ENCODE results near the gene ABTB2.

Gene ABTB2

GRCh38 chr11:34185926-34186841, 171.6 kb downstream of the ABTB2 start:
- TF ChIP-seq, protein P1, sequence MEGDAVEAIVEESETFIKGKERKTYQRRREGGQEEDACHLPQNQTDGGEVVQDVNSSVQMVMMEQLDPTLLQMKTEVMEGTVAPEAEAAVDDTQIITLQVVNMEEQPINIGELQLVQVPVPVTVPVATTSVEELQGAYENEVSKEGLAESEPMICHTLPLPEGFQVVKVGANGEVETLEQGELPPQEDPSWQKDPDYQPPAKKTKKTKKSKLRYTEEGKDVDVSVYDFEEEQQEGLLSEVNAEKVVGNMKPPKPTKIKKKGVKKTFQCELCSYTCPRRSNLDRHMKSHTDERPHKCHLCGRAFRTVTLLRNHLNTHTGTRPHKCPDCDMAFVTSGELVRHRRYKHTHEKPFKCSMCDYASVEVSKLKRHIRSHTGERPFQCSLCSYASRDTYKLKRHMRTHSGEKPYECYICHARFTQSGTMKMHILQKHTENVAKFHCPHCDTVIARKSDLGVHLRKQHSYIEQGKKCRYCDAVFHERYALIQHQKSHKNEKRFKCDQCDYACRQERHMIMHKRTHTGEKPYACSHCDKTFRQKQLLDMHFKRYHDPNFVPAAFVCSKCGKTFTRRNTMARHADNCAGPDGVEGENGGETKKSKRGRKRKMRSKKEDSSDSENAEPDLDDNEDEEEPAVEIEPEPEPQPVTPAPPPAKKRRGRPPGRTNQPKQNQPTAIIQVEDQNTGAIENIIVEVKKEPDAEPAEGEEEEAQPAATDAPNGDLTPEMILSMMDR (IDR thresholded peaks at IDR 0.05): no peak

- TF ChIP-seq, protein P1 (IDR thresholded peaks at IDR 0.05): no peak
Measured at GRCh38 chr11:34184505-34185015, 173.2 kb downstream of the ABTB2 start.

- TF ChIP-seq, protein P1 (IDR thresholded peaks at IDR 0.05): no peak
Measured at GRCh38 chr11:34183848-34184391, 173.9 kb downstream of the ABTB2 start.

DNA sequence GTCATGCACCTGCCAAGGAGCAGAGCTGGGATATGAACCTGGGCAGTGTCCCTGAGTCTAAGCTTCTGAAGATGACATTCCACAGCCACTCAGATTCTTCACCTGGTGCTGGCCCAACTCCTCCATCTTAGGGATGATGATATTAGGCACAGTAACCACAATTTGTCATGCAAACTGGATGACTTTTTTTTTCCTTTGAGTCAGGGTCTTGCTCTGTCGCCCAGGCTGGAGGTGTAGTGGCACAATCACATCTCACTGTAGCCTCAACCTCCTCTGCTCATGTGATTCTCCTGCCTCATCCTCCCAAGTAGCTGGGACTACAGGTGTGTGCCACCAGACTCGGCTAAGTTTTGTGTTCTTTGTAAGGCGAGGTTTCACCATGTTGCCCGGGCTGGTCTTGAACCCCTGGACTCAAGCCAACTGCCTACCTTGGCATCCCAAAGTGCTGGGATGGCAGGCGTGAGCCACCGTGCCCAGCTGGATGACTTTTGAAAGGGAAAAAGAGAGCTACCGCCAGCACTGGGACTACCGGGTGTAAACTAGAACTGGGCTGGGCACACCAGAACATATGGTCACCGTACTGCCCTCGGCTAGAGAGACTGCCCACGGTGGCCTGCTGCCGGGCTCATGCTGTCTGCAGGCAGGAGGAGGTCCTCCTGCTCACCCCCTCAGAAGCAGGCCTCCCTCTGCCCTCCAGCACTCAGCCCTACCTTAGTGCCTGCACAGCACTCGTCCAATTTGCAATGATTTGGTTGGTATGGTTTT, 174.7 kb downstream of the ABTB2 start:
- TF ChIP-seq, protein P1 (IDR thresholded peaks at IDR 0.05): no peak

- TF ChIP-seq, protein P1 (IDR thresholded peaks at IDR 0.05): no peak
Measured at GRCh38 chr11:34182425-34182824, 175.4 kb downstream of the ABTB2 start.

DNA sequence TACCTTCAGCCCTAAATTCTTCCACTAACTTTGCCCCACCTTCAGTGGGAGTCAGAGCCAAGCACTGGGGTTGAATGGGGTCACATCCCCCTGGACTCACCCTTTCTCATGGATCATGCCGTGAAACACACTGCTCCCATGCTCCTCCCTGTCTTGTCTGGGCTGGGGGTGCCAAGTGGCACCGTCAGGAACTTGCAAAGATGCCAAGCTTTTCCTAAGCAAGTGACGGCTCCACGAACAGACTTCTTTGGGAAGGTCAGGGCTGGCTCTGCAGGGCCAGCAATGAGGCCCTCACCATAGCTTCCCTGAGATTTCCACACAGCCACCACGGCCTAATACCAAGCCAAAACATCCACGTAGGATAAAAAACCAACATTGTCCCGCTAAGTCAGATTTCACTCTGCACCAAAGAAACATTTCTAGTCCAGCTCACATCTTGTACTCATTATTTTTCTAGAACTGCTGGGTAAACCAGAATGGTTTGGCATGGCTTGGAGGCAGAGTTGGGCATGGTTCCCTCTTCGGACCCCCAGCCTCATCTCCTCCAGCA, 175.9 kb downstream of the ABTB2 start:
- TF ChIP-seq, protein P1 (IDR thresholded peaks at IDR 0.05): no peak

DNA sequence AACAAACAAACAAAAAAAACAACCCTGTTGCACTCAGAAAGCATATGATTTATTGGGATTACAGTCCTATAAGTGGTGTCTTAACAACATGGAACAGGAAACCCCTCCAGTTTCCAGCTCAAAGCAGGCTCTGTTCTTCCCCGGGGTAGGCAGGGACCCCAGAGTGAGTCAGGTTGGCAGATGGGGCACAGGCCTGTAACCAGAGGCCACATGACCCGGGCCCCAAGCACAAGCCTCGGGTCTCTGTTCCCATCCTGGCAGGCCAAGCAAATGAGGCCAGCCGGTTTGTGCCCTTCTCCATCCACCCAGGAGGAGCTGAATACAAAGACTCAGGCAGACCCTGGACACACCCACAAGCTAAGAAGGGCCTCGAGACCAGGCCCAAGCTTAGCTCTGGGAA, 176.6 kb downstream of the ABTB2 start:
- TF ChIP-seq, protein P1 (IDR thresholded peaks at IDR 0.05): no peak
